OCI-LY3 (cell line): Measurements from ENCODE around the gene ATP8B1.

Experiments used
- H2AFZ ChIP-seq: fragments of 200-600, 300-600 bp; shearing (Covaris generic); 2 replicates; pipeline ENCODE4 v1.6.0; 2014; ENCODE audit warnings: antibody characterized with exemption, low read depth, low read length
- H3K27ac ChIP-seq: fragments of 200-600, 300-600 bp; sonication (generic); 2 replicates; pipeline ENCODE4 v1.5.1; 2014; ENCODE audit warnings: mild to moderate bottlenecking, low read length, moderate library complexity, mixed read lengths
- H3K27me3 ChIP-seq: fragments of 200-600, 300-600 bp; sonication (generic); 2 replicates; pipeline ENCODE4 v1.6.1; 2014; ENCODE audit warnings: low read depth, low read length, mixed read lengths
- H3K36me3 ChIP-seq: fragments of 200-600, 300-600 bp; sonication (generic); replicated peaks from 2 replicates; pipeline ENCODE3; 2014; ENCODE audit warnings: low read depth, low read length, mixed read lengths
- H3K4me1 ChIP-seq: fragments of 300-600, 200-600 bp; sonication (generic); 2 replicates; pipeline ENCODE4 v1.6.1; 2014; ENCODE audit warnings: low read length, mixed read lengths
- H3K4me2 ChIP-seq: fragments of 200-600, 300-600 bp; sonication (generic); 2 replicates; pipeline ENCODE4 v1.6.1; 2014; ENCODE audit warnings: low read length, mixed read lengths
- H3K4me3 ChIP-seq: fragments of 300-600, 200-600 bp; sonication (generic); 2 replicates; pipeline ENCODE4 v1.5.1; 2014; ENCODE audit warnings: antibody characterized with exemption, mild to moderate bottlenecking, low read length, moderate library complexity
- H3K79me2 ChIP-seq: fragments of 300-600, 200-600 bp; shearing (Covaris generic); 2 replicates; pipeline ENCODE4 v1.6.1; 2014; ENCODE audit warnings: mild to moderate bottlenecking, low read length, mixed read lengths
- H3K9ac ChIP-seq: fragments of 300-600, 200-600 bp; shearing (Covaris generic); 2 replicates; pipeline ENCODE4 v1.6.0; 2014; ENCODE audit warnings: mild to moderate bottlenecking, low read length, moderate library complexity
- H3K9me3 ChIP-seq: fragments of 200-600, 300-600 bp; shearing (Covaris generic); 2 replicates; pipeline ENCODE4 v1.6.1; 2014; ENCODE audit warnings: low read length, mixed read lengths; ENCODE audit not compliant: insufficient read depth
- H4K20me1 ChIP-seq: fragments of 200-600, 300-600 bp; sonication (generic); 2 replicates; pipeline ENCODE4 v1.6.1; 2016; ENCODE audit warnings: low read length, mixed read lengths; ENCODE audit not compliant: insufficient read depth
- EZH2phosphoT487 ChIP-seq: fragments of 200-600 bp; shearing (Covaris generic); IDR thresholded peaks from 2 replicates; pipeline ENCODE4 v1.6.1; 2018; ENCODE audit warnings: antibody characterized with exemption, mixed run types, low read depth
- TF ChIP-seq, protein P1 (sequence below): fragments of 200-600, 300-600 bp; sonication (generic); IDR thresholded peaks from 2 replicates; pipeline ENCODE4 v1.5.1; 2014; ENCODE audit warnings: antibody characterized with exemption, low read length, low read depth

ATP8B1 gene

DNA sequence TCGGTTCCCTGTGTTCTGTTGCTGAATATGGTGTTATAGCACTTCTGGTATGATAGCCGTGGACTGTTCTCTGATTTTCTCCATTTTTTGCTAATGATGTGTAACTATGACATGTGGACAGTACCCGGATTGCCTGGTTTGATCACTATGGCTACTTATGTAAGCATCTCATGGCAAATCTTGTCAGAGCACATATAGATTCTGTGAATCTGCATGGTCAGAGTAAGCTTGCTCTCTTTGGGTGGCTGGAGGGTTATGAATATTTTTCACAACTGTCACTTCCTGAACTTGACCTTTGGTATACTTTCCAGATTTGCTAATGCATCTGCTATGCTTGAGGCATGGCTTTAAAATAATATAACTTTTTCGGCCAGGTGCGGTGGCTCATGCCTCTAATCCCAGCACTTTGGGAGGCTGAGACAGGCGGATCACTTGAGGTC is 36.8 kb upstream of the ATP8B1 start:
- H4K20me1 ChIP-seq = no peaks in the 10 kb centered on the region
- peaks cover 91% of the 10 kb centered on the region for H3K4me1 ChIP-seq
- no peaks in the 10 kb centered on the region for H3K9me3 ChIP-seq
- no peak overlapping the region for H3K27ac ChIP-seq
- no peak for TF ChIP-seq EZH2phosphoT487
- TF ChIP-seq, protein P1, sequence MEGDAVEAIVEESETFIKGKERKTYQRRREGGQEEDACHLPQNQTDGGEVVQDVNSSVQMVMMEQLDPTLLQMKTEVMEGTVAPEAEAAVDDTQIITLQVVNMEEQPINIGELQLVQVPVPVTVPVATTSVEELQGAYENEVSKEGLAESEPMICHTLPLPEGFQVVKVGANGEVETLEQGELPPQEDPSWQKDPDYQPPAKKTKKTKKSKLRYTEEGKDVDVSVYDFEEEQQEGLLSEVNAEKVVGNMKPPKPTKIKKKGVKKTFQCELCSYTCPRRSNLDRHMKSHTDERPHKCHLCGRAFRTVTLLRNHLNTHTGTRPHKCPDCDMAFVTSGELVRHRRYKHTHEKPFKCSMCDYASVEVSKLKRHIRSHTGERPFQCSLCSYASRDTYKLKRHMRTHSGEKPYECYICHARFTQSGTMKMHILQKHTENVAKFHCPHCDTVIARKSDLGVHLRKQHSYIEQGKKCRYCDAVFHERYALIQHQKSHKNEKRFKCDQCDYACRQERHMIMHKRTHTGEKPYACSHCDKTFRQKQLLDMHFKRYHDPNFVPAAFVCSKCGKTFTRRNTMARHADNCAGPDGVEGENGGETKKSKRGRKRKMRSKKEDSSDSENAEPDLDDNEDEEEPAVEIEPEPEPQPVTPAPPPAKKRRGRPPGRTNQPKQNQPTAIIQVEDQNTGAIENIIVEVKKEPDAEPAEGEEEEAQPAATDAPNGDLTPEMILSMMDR = no peak
- H3K36me3 ChIP-seq = no peaks in the 10 kb centered on the region
- peaks cover 23% of the 10 kb centered on the region; the same call in 1 of the 2 replicates for H3K27me3 ChIP-seq
- no peak overlapping the region for H2AFZ ChIP-seq
- no peak overlapping the region for H3K4me3 ChIP-seq
- H3K9ac ChIP-seq = no peak overlapping the region
- H3K79me2 ChIP-seq = no peaks in the 10 kb centered on the region
- peak overlapping the region; percentile 2; the same call in 1 of the 2 replicates for H3K4me2 ChIP-seq

DNA sequence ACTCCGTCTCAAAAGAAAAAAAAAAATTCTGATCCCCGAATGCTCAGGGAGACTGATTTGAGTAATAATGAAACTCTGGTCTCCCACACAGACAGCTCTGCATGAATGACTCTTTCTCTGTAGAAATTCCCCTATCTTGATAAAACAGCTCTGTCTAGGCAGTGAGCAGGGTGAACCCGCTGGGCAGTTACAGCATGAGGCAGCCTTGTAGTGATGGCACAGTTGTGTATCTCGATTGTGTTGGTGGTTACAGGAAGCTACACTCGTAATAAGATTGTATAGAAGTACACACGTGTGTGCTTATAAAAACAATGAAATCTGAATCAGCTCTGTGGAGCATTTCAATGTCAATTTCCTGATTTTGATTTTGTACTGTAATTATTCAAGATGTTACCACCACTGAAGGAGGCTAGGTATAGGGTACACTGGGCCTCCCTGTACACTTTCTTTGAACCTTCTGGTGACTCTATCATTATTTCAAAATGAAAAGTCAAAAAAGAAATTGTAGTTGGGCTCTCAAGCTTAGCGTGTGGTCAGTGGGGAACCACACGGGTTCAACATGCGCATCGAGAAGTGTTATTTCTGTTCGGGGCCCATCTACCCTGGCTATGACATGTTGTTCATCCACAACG is 34.9 kb upstream of the ATP8B1 start:
- Histone ChIP-seq H3K9ac (peak overlapping the region; percentile 53), H3K27ac (peak overlapping the region; percentile 84), H3K4me3 (peak overlapping the region; percentile 44), H3K27me3 (peaks cover 10% of the 10 kb centered on the region; the same call in 1 of the 2 replicates), H4K20me1 (no peaks in the 10 kb centered on the region), H3K79me2 (no peaks in the 10 kb centered on the region), H3K9me3 (no peaks in the 10 kb centered on the region), H3K4me2 (peak overlapping the region; percentile 61), H3K36me3 (no peaks in the 10 kb centered on the region), H2AFZ (peak overlapping the region; percentile 4; the same call in 1 of the 2 replicates), H3K4me1 (peaks cover 90% of the 10 kb centered on the region)
- no peak for TF ChIP-seq EZH2phosphoT487
- TF ChIP-seq, protein P1 = no peak

DNA sequence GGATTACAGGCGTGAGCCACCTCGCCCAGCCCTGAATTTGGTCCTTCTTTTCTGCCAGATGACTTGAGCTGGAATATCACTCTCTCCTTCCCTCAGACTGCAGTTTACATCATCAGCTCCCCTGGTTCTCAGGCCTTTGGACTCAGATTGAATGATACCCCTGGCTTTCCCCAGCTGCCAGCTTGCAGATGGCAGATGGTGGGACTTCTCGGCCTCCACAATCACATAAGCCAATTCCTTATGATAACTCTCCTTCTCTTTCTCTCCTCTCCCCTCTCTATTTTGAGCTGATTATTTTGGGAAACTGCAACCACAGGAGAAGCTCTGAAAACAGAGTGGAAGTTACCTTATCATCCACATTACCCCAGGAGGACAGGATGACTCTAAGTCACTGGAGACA is 33.4 kb upstream of the ATP8B1 start:
- no peak for TF ChIP-seq EZH2phosphoT487
- TF ChIP-seq, protein P1 = no peak

DNA sequence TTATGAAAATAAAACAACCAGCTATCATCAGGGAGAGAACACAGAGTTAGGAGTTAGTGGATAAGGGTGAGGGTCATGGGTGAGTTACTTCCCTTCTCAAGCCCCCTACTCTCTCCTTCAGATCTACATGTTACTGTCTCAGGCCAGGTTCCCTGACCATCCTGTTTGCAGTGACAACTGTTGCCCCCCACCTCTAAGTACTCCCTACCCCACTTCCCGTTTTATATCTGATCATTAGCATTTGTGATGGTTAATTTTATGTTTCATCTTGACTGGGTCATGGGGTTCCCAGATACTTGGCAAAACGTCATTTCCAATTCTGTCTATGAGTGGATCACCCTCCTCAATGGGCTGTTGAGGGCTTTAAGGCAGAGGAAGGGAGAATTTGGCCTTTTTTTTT is 32.8 kb upstream of the ATP8B1 start:
- no peaks in the 10 kb centered on the region for H3K9me3 ChIP-seq

More for the DNA sequence above, 33.4 kb upstream of the ATP8B1 start:
- Histone ChIP-seq H3K27me3 (peaks cover 4% of the 10 kb centered on the region; the same call in 1 of the 2 replicates), H3K9ac (peak overlapping the region; percentile 18; the same call in 1 of the 2 replicates), H3K4me3 (no peak overlapping the region), H3K36me3 (no peaks in the 10 kb centered on the region), H3K9me3 (no peaks in the 10 kb centered on the region), H3K4me1 (peaks cover 86% of the 10 kb centered on the region), H3K4me2 (no peak overlapping the region; the same call in 1 of the 2 replicates), H3K79me2 (no peaks in the 10 kb centered on the region), H2AFZ (no peak overlapping the region), H3K27ac (peak overlapping the region; percentile 5; the same call in 1 of the 2 replicates), H4K20me1 (no peaks in the 10 kb centered on the region)

More for the DNA sequence above, 32.8 kb upstream of the ATP8B1 start:
- H3K27ac ChIP-seq = peak overlapping the region; percentile 5; the same call in 1 of the 2 replicates
- peak overlapping the region; percentile 6; the same call in 1 of the 2 replicates for H3K9ac ChIP-seq
- no peaks in the 10 kb centered on the region for H3K79me2 ChIP-seq
- H2AFZ ChIP-seq = no peak overlapping the region
- TF ChIP-seq EZH2phosphoT487 = no peak
- TF ChIP-seq, protein P1 = no peak
- H4K20me1 ChIP-seq = no peaks in the 10 kb centered on the region
- peak overlapping the region; percentile 26 for H3K4me2 ChIP-seq
- H3K36me3 ChIP-seq = no peaks in the 10 kb centered on the region
- H3K4me3 ChIP-seq = no peak overlapping the region
- H3K27me3 ChIP-seq = peaks cover 4% of the 10 kb centered on the region; the same call in 1 of the 2 replicates
- H3K4me1 ChIP-seq = peaks cover 79% of the 10 kb centered on the region
